Measurements from ENCODE around the gene TMPRSS5. TPM values are rescaled to one million over a fixed set of nuclear protein-coding genes. Genes with fewer than 3 reads are reported as not detected.

Gene TMPRSS5
- total RNA-seq, 1 experiment from 2014 or later, result 0.71 TPM

- BruUV-seq (replicated peaks), result no TSS peak
- POLR2A ChIA-PET, result no interaction called here
Measured at GRCh38 chr11:113701491-113701890, 4.6 kb downstream of the TMPRSS5 start.

More at GRCh38 chr11:113701491-113701890, 4.6 kb downstream of the TMPRSS5 start:
- TF ChIP-seq JUND (IDR thresholded peaks at IDR 0.05) (no peak), SIN3A (IDR thresholded peaks at IDR 0.05; ENCODE audit: low read depth) (no peak), CBX3 (IDR thresholded peaks at IDR 0.05; ENCODE audit: low read depth) (no peak), ZNF274 (IDR thresholded peaks at IDR 0.05; ENCODE audit: low read depth, low read length) (no peak), RAD21 (IDR thresholded peaks at IDR 0.05; ENCODE audit: low read depth) (no peak), ELF1 (IDR thresholded peaks at IDR 0.05; ENCODE audit: borderline replicate concordance, low read depth) (no peak), EZH2phosphoT487 (IDR thresholded peaks at IDR 0.05; ENCODE audit: borderline replicate concordance) (no peak), ATF3 (IDR thresholded peaks at IDR 0.05) (no peak), CTCF (IDR thresholded peaks at IDR 0.05 in 2 of 3, conservative IDR thresholded peaks at IDR 0.05 in 1 of 3; ENCODE audit: borderline replicate concordance in 1 of 3, insufficient read depth in 1 of 3, low read depth in 2 of 3, low read length in 2 of 3) (no peak), POLR2A (IDR thresholded peaks at IDR 0.05; ENCODE audit: borderline replicate concordance, extremely low read depth, insufficient read depth, insufficient read length) (no peak), POLR2AphosphoS5 (IDR thresholded peaks at IDR 0.05; ENCODE audit: low read depth, low read length) (no peak)
- H3K4me2 ChIP-seq (ENCODE audit: low read length), result no peak overlapping the region
- no peaks in the 10 kb centered on the region for H3K79me2 ChIP-seq (ENCODE audit: insufficient read depth, low read length)
- ChIA-PET RAD21 (ENCODE audit: low non-redundant PET in 1 of 2, low total read pairs in 2 of 2, uncharacterized antibody in 2 of 2, unreplicated experiment in 2 of 2) (no interaction called here), CTCF (no interaction called here)
- H3K27me3 ChIP-seq (ENCODE audit: insufficient read depth, low read length), result no peaks in the 10 kb centered on the region
- no peaks in the 10 kb centered on the region for H3K36me3 ChIP-seq (ENCODE audit: control insufficient read depth in 1 of 2, insufficient read depth in 2 of 2, low read length in 2 of 2)
- no peaks in the 10 kb centered on the region for H3K4me1 ChIP-seq (ENCODE audit: control insufficient read depth in 1 of 2, insufficient read depth in 2 of 2, low read length in 2 of 2)
- H3K9me2 ChIP-seq (ENCODE audit: insufficient read depth), result no peaks in the 10 kb centered on the region
- no peak overlapping the region for H3K27ac ChIP-seq (ENCODE audit: low read depth, low read length)
- no peak overlapping the region for H3K9ac ChIP-seq (ENCODE audit: low read length)
- H3K4me3 ChIP-seq (replicated peaks in 1 of 2; ENCODE audit: low read depth in 1 of 2, low read length in 2 of 2), result no peak overlapping the region
- ATAC-seq, result no peak
- no peak overlapping the region for H2AFZ ChIP-seq (ENCODE audit: low read depth, low read length, poor library complexity, severe bottlenecking)
- intact Hi-C loops (cut with micrococcal nuclease), result no loop called here
- H4K20me1 ChIP-seq (ENCODE audit: insufficient read depth), result no peaks in the 10 kb centered on the region
- DNase-seq (ENCODE audit: low read depth, low spot score), result no peak
- H3K9me3 ChIP-seq (ENCODE audit: control insufficient read depth in 1 of 2, insufficient read depth in 1 of 2, low read depth in 1 of 2, low read length in 2 of 2), result no peaks in the 10 kb centered on the region
